Measurements from ENCODE around the gene PEX3.

DNA sequence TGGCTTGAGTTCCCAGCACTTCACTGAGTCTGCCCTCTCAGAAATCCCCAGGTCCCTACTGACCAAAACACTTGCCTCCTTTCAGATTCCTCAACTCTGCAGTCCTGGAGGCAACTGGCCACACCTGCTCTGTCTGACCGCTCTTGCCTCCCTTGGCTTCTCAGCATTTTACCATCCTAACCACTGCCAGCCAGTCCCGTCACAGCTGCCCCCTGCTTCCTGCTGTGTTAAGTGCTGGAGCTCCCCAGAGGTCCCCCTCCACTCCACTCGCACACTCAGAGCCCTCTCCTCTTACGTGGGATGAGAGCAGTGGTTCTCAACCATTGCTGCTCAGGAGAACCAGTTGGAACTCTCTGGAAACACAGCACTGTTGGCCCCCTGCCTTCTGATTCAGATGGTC is 20.6 kb upstream of the PEX3 start:
- TF ChIP-seq, protein P1, sequence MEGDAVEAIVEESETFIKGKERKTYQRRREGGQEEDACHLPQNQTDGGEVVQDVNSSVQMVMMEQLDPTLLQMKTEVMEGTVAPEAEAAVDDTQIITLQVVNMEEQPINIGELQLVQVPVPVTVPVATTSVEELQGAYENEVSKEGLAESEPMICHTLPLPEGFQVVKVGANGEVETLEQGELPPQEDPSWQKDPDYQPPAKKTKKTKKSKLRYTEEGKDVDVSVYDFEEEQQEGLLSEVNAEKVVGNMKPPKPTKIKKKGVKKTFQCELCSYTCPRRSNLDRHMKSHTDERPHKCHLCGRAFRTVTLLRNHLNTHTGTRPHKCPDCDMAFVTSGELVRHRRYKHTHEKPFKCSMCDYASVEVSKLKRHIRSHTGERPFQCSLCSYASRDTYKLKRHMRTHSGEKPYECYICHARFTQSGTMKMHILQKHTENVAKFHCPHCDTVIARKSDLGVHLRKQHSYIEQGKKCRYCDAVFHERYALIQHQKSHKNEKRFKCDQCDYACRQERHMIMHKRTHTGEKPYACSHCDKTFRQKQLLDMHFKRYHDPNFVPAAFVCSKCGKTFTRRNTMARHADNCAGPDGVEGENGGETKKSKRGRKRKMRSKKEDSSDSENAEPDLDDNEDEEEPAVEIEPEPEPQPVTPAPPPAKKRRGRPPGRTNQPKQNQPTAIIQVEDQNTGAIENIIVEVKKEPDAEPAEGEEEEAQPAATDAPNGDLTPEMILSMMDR (IDR thresholded peaks at IDR 0.05), result no peak
- TF ChIP-seq POLR2A (IDR thresholded peaks at IDR 0.05), result no peak
